Smooth muscle cell (in vitro differentiated cells): ENCODE results near the gene TCF7. TPM values are rescaled to one million over a fixed set of nuclear protein-coding genes. Genes with fewer than 3 reads are reported as not detected.

Experiments
- DNase-seq: peaks from one replicate; lab custom pipeline; 2025; ENCODE audit not compliant: unreplicated experiment; lab: John Stamatoyannopoulos, UW
- H2AFZ ChIP-seq: fragments of 200-600 bp; sonication (generic); 2 replicates; pipeline ENCODE4 v1.6.0; 2016; ENCODE audit warnings: antibody characterized with exemption, low read depth, mild to moderate bottlenecking
- H3F3A ChIP-seq: fragments of 200-600 bp; sonication (generic); 2 replicates; pipeline ENCODE4 v1.6.0; 2017; ENCODE audit warnings: antibody characterized with exemption, low read depth
- H3K27ac ChIP-seq: fragments of 200-600 bp; sonication (generic); 2 replicates; pipeline ENCODE4 v1.5.1; 2016; ENCODE audit warnings: low read depth, mild to moderate bottlenecking
- H3K27me3 ChIP-seq: fragments of 200-600 bp; sonication (generic); 2 replicates; pipeline ENCODE4 v1.6.1; 2016; ENCODE audit warnings: low read depth, mild to moderate bottlenecking
- H3K36me3 ChIP-seq: fragments of 200-600 bp; sonication (generic); 2 replicates; pipeline ENCODE4 v1.5.1; 2016; ENCODE audit warnings: low read depth
- H3K4me1 ChIP-seq: fragments of 200-600 bp; sonication (generic); 2 replicates; pipeline ENCODE4 v1.5.1; 2016; ENCODE audit warnings: low read depth
- H3K4me2 ChIP-seq: fragments of 200-600 bp; sonication (generic); 2 replicates; pipeline ENCODE4 v1.6.0; 2016; ENCODE audit warnings: mild to moderate bottlenecking
- H3K4me3 ChIP-seq: fragments of 200-600 bp; sonication (generic); 2 replicates; pipeline ENCODE4 v1.5.1; 2016; ENCODE audit warnings: mild to moderate bottlenecking
- H3K79me2 ChIP-seq: fragments of 200-600 bp; sonication (generic); 2 replicates; pipeline ENCODE4 v1.6.0; 2016; ENCODE audit warnings: low read depth, mild to moderate bottlenecking
- H3K9ac ChIP-seq: fragments of 200-600 bp; sonication (generic); 2 replicates; pipeline ENCODE4 v1.6.0; 2016; ENCODE audit warnings: low read depth
- H3K9me3 ChIP-seq: fragments of 200-600 bp; sonication (generic); replicated peaks from 2 replicates; pipeline ENCODE4 v1.5.1; 2016; ENCODE audit warnings: low read depth
- H4K20me1 ChIP-seq: fragments of 200-600 bp; sonication (generic); 2 replicates; pipeline ENCODE4 v1.6.0; 2016; ENCODE audit warnings: low read depth
- CTCF ChIP-seq: fragments of 200-600 bp; sonication (generic); IDR thresholded peaks from 2 replicates; pipeline ENCODE4 v1.5.1; 2017; ENCODE audit warnings: borderline replicate concordance, mild to moderate bottlenecking, antibody characterized with exemption; ENCODE audit not compliant: insufficient read depth, poor library complexity, severe bottlenecking
- WGBS: methylation state at CpG from one replicate; pipeline ENCODE4 v1.1.7; 2016; ENCODE audit warnings: low lambda C conversion rate; 5-methylcytosine and 5-hydroxymethylcytosine counted together
- polyA plus RNA-seq: library from polyadenylated mRNA; unstranded; fragments of >200 nt; fragmentation: Nextera tagmentation; extraction: Ambion mirVana; gene quantifications from 2 replicates; pipeline ENCODE4 v1.2.1, GENCODE V29; 2016
- total RNA-seq: library from RNA; depleted of rRNA; stranded (reverse); fragments of >200 nt; gene quantifications from 2 replicates; pipeline ENCODE4 v1.2.3, GENCODE V29; 2014

Gene TCF7
- total and polyA plus RNA-seq, 2 experiments from 2014 or later, result 1.8 to 3.4 TPM

DNA sequence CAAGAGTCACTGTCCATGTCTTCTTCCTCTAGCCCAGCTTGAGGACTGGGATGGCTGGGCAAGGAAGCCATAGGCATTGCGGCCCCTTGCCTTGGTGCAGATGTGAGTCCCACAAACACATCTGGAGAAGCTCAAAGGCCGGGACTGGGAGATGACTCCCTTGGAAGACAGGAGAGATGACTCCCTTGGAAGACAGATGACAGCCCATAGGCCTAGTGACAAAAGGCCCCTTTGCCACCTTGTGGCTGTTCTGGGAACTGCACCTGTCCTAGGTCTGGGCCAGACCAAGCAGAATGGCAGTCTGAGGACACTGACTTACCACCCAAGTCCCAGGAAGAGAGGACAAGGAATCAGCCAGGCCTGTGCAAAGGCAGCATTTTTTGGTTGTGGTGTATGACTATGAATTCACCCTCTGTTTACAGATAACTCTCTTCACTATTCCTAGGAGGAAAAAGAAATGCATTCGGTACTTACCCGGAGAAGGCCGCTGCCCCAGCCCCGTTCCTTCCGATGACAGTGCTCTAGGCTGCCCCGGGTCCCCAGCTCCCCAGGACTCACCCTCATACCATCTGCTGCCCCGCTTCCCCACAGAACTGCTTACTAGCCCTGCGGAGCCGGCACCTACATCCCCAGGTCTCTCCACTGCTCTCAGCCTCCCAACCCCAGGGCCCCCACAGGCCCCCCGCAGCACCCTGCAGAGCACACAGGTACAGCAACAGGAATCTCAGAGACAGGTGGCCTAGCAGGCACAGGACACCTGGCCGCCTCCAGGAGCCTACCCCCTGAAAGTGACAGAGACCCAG lies 31.5 kb downstream of the TCF7 start:
- TF ChIP-seq CTCF, result peak; percentile 94
- 93% methylated on average over 13 of the region's 13 CpGs for WGBS
- no peak overlapping the region for H3K4me2 ChIP-seq
- no peak overlapping the region for H3K27ac ChIP-seq
- H3F3A ChIP-seq, result no peaks in the 10 kb centered on the region
- H3K9me3 ChIP-seq, result no peaks in the 10 kb centered on the region
- no peak overlapping the region for H3K9ac ChIP-seq
- H3K36me3 ChIP-seq, result peaks cover 8% of the 10 kb centered on the region
- no peaks in the 10 kb centered on the region for H3K4me1 ChIP-seq
- peak; percentile 50 for DNase-seq
- no peak overlapping the region for H3K4me3 ChIP-seq
- H4K20me1 ChIP-seq, result peaks cover 100% of the 10 kb centered on the region
- H2AFZ ChIP-seq, result no peak overlapping the region
- no peaks in the 10 kb centered on the region for H3K27me3 ChIP-seq
- H3K79me2 ChIP-seq, result peaks cover 8% of the 10 kb centered on the region

DNA sequence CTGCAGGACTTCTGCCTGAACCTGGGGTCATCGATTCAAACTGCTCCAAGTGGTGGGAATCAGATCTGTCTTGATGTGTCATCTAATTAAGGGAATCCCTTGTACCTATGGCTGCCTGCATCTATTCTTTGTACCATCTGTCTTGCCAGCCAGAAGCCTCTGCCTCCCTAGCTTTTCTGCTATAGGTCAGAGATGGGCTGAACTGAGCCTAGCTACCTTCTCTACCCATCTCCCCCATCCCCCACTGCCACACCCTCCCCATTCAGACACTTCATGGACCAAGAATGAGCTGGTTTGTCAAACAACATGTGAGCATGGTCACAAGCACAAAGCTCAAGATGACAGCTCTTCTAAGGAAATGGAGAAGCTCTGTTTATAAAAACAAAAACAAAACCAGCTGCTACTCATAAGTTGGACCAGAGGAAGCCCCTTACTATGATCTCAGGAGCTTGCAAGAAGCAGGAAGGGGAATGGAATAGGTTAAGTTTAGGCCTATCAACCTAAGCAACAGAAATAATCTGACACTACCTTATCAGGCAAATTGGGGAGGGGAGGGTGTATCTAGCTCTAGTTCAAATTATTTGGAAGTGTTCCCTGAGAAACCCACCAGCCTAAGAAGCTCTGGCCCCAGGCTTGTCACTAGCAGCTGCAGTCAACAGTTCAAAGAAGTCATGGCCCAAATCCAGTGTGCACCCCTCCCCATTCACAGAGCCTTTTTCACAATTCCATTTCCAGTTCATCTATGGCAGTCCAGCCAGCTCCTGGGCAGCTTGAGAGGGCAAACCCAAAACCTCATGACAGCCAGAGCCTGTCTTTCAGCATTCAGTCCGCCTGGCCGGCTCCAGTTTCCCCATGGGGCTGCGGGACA lies 32.4 kb downstream of the TCF7 start:
- H3K27me3 ChIP-seq, result no peaks in the 10 kb centered on the region
- no peak overlapping the region for H3K27ac ChIP-seq
- peaks cover 100% of the 10 kb centered on the region for H4K20me1 ChIP-seq
- TF ChIP-seq CTCF, result no peak
- H3K4me3 ChIP-seq, result no peak overlapping the region
- no peaks in the 10 kb centered on the region for H3K9me3 ChIP-seq
- peaks cover 11% of the 10 kb centered on the region for H3K36me3 ChIP-seq
- no peaks in the 10 kb centered on the region for H3F3A ChIP-seq
- no peak overlapping the region for H3K4me2 ChIP-seq
- no peak overlapping the region for H2AFZ ChIP-seq
- H3K4me1 ChIP-seq, result no peaks in the 10 kb centered on the region
- H3K9ac ChIP-seq, result no peak overlapping the region
- WGBS, result 96% methylated on average over 4 of the region's 4 CpGs
- peaks cover 9% of the 10 kb centered on the region for H3K79me2 ChIP-seq
- DNase-seq, result no peak

DNA sequence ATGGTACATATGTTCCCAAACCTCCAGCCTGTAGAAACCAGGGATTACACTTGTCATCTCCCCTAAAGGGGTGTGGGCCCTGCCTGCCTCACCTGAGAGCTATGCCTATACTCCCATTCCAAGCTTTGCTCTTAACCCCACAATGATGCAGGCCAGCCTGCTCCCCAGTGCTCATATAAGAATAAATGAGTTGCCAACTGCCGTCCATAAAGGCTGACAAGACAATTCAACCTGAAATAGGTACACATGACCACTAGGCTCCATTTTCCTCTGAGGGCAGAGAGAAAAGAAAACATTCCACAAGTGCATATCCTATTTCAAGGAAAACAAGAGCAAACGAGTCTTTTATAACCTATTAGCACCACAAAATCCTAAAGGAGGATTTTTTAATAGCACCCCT lies 33.8 kb downstream of the TCF7 start:
- peaks cover 100% of the 10 kb centered on the region for H4K20me1 ChIP-seq

More for the DNA sequence above, 33.8 kb downstream of the TCF7 start:
- no peak overlapping the region for H3K9ac ChIP-seq
- H3K36me3 ChIP-seq, result peaks cover 15% of the 10 kb centered on the region
- no peak overlapping the region for H3K4me2 ChIP-seq
- no peak for DNase-seq
- H3K9me3 ChIP-seq, result no peaks in the 10 kb centered on the region
- H3K4me3 ChIP-seq, result no peak overlapping the region
- H3K4me1 ChIP-seq, result no peaks in the 10 kb centered on the region
- H3K27ac ChIP-seq, result no peak overlapping the region
- no peak overlapping the region for H2AFZ ChIP-seq
- WGBS, result 90% methylated on average over 2 of the region's 2 CpGs
- TF ChIP-seq CTCF, result no peak
- H3F3A ChIP-seq, result peaks cover 1% of the 10 kb centered on the region
- H3K79me2 ChIP-seq, result peaks cover 21% of the 10 kb centered on the region
- no peaks in the 10 kb centered on the region for H3K27me3 ChIP-seq
